AG04450 (cell line): ENCODE measurements around the gene CGREF1. TPM values are rescaled to one million over a fixed set of nuclear protein-coding genes. Genes with fewer than 3 reads are reported as not detected.

Source experiments
- CTCF ChIA-PET: fragments of 300-600, 350-600 bp; formaldehyde crosslinking; extraction: SDS; loops from one replicate; lab custom pipeline; 2022; ENCODE audit warnings: antibody characterized with exemption, inconsistent platforms; lab: Charles Lee
- POLR2A ChIA-PET: fragments of 350-600 bp; formaldehyde crosslinking; extraction: SDS; loops from one replicate; lab custom pipeline; 2021; ENCODE audit warnings: antibody characterized with exemption, inconsistent platforms; lab: Yijun Ruan, JAX
- DNase-seq: peaks from one replicate; pipeline ENCODE4 v3.0.0-alpha.2; 2011; ENCODE audit warnings: low read depth, low spot score
- H3K27ac ChIP-seq: one replicate; pipeline ENCODE4 v1.5.1; 2012; ENCODE audit warnings: low read depth, low read length, control low read depth
- H3K27me3 ChIP-seq: one replicate; pipeline ENCODE4 v1.6.0; 2012; ENCODE audit warnings: low read length; ENCODE audit not compliant: control insufficient read depth, insufficient read depth
- H3K4me3 ChIP-seq: 2 replicates; pipeline ENCODE4 v1.5.1; 2011; ENCODE audit warnings: mild to moderate bottlenecking, low read depth, low read length, control low read depth
- H3K9me3 ChIP-seq: 2 replicates; pipeline ENCODE4 v1.5.1; 2012; ENCODE audit warnings: low read length; ENCODE audit not compliant: control insufficient read depth, insufficient read depth
- polyA minus RNA-seq: library from RNA; depleted of rRNA, polyadenylated mRNA; stranded (reverse); fragments of >200 nt; gene quantifications from 2 replicates; pipeline ENCODE4 v1.2.3, GENCODE V29; 2011; rRNA and poly(A)+ RNA removed
- polyA plus RNA-seq: library from polyadenylated mRNA; depleted of rRNA; stranded (reverse); fragments of >200 nt; gene quantifications from 2 replicates; pipeline ENCODE4 v1.2.3, GENCODE V29; 2011; rRNA removed
- TF ChIP-seq, protein P1 (sequence below): IDR thresholded peaks from 2 replicates; pipeline ENCODE4 v1.5.1; 2011; ENCODE audit warnings: low read depth, low read length, control low read depth, inconsistent platforms

CGREF1 gene, protein sequence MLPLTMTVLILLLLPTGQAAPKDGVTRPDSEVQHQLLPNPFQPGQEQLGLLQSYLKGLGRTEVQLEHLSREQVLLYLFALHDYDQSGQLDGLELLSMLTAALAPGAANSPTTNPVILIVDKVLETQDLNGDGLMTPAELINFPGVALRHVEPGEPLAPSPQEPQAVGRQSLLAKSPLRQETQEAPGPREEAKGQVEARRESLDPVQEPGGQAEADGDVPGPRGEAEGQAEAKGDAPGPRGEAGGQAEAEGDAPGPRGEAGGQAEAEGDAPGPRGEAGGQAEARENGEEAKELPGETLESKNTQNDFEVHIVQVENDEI
- 0.71 and 0.74 TPM in 2 replicates for polyA plus RNA-seq
- polyA minus RNA-seq: 0.26 and 0.28 TPM in 2 replicates

DNA sequence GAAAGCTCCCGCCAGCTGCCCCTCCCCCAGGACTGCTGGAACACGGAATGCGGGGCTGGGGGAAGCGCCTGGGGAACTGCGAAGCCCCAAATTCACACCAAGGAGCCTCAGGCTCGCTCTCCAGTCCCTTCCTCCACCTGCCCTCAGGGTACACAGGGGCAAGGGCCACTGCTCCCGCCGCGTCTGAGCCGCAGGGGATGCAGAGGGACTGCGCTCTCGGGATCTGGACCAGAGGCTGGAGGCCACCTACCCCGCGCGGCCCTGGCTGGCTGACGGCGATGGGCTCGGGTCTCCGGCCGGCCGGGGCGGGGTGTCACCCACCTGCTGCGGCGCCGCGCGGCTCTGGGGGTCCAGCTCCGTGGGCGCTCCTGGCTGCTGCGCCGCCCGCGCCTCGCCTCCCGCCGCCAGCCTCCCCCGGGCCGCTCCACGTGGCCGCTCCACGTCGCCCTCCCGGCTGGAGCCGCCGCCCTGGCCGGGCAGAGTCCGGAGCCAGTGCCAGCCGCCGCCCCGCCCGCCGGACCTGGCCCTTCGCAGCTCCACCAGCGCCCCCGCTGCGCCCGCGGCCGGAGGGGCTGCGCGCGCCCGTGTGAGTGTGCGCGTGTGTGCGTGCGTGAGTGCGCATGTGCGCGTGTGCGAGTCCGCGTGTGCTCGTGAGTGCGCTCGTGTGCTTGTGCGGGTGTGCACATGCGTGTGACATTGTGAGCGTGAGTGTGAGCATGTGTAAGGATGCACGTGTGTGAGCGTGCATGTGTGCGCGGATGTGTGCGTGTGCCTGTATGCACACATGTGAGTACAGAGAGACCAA, at the start of gene CGREF1:
CGREF1 (minus strand) TSS at position 604 of the 805 bp plus-strand sequence. CDS start 14,762 bp downstream, outside the sequence.
- ChIA-PET POLR2A (no interaction called here), CTCF (interaction anchor here (0.6 kb wide), 1 partner anchor 14 kb away, joined by 4 read pairs; no protein-coding TSS in a partner anchor)
- Histone ChIP-seq H3K27me3 (peaks cover 51% of the 10 kb centered on the region), H3K27ac (no peak within 1 kb of the TSS), H3K9me3 (no peaks in the 10 kb centered on the region; the same call in 1 of the 2 replicates), H3K4me3 (peak within 1 kb of the TSS; percentile 50)
- DNase-seq: no peak
- TF ChIP-seq, protein P1, sequence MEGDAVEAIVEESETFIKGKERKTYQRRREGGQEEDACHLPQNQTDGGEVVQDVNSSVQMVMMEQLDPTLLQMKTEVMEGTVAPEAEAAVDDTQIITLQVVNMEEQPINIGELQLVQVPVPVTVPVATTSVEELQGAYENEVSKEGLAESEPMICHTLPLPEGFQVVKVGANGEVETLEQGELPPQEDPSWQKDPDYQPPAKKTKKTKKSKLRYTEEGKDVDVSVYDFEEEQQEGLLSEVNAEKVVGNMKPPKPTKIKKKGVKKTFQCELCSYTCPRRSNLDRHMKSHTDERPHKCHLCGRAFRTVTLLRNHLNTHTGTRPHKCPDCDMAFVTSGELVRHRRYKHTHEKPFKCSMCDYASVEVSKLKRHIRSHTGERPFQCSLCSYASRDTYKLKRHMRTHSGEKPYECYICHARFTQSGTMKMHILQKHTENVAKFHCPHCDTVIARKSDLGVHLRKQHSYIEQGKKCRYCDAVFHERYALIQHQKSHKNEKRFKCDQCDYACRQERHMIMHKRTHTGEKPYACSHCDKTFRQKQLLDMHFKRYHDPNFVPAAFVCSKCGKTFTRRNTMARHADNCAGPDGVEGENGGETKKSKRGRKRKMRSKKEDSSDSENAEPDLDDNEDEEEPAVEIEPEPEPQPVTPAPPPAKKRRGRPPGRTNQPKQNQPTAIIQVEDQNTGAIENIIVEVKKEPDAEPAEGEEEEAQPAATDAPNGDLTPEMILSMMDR: no peak

DNA sequence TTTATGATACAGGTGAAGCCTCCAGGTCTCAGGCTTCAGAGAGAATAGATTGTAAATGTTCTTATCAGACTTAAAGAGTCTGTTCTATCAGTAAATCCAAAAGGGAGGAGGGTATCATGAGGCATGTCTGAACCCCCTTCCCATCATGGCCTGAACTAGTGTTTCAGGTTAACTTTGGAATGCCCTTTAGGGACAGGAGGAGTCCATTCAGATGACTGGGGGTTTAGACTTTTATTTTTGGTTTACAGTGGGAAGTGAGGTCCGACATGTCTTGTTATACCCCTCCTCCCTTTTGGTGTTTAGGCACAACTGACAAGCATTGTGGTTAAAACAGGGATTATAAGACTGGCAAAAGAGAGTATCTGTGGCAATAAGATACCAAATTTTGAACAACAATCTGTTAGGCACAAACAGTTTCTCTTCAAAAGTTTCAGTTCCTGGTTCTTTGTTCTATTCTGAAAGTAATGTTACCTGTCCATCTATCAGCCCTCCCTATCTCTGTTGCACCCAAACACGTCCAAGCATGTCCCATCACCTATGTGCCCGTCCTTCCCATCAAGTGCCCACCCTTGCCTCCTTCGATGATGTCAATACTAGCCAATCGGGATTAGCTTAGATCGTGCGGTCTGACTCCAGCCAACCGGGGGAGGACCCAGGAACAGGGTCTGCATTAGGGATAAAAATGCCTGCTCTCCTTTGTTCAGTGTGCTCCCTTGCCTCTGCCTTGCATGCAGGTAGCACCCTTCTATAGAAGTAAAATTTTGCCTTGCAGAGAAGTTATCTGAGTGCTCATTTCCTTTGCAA, 46.2 kb upstream of the CGREF1 start:
- peaks cover 30% of the 10 kb centered on the region for H3K27me3 ChIP-seq
- POLR2A ChIA-PET: interaction anchor here (0.6 kb wide), 1 partner anchor 82 kb away, joined by 3 read pairs; no protein-coding TSS in a partner anchor
- H3K27ac ChIP-seq: no peak overlapping the region
- CTCF ChIA-PET: interaction anchor here (0.6 to 0.9 kb wide), 2 partner anchors 26 to 167 kb away, joined by 4 read pairs; no protein-coding TSS in a partner anchor
- H3K9me3 ChIP-seq: no peaks in the 10 kb centered on the region
- no peak overlapping the region for H3K4me3 ChIP-seq
- TF ChIP-seq, protein P1: no peak
- no peak for DNase-seq

DNA sequence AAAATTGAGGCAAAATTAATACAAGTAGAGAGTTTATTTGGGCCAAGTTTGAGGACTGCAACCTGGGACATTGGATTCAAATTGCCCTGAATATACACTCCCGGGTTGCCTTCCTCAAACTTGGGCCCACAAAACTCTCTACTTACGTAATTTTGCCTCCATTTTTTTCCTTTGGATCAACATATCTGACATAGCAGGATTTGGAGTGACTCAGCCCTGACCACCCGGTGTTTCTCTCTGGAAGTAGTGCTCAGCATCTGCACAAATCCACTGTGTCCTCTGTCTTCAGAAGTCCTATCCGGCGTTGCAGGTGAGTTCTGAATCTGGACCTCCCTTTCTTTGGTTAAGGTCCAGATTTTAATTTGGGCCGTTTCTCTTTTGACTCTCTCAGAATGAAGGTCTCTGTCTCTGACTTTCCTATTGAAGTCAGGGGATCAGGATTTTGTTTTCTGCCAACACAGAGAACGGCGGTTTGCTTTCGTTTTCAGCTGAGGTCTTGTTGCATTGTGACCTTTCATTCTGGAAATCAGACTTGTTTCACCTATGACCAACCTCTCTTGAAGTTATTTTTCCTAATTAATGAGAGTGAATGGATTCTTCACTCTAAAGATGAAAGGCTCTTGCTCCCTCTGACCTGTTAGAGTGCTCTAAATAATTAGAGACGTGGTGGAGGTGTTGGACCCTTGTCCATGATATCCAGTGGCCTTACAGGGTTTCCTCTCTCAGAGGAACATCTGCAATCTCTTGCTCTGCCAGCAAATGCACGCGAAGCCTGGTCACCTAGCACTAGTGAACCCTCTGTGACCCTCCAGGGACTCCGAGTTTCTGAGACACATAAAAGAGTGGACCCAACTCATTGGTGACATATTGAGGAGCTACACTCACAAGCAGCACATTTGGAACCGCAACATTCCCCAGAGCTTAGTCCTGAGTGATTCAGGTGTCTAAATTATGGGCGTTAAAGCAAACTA, 43.5 kb upstream of the CGREF1 start:
- TF ChIP-seq, protein P1: no peak
- Histone ChIP-seq H3K4me3 (no peak overlapping the region), H3K27me3 (peaks cover 35% of the 10 kb centered on the region), H3K9me3 (no peaks in the 10 kb centered on the region), H3K27ac (no peak overlapping the region)
- ChIA-PET CTCF (no interaction called here), POLR2A (no interaction called here)
- DNase-seq: peak; percentile 7

DNA sequence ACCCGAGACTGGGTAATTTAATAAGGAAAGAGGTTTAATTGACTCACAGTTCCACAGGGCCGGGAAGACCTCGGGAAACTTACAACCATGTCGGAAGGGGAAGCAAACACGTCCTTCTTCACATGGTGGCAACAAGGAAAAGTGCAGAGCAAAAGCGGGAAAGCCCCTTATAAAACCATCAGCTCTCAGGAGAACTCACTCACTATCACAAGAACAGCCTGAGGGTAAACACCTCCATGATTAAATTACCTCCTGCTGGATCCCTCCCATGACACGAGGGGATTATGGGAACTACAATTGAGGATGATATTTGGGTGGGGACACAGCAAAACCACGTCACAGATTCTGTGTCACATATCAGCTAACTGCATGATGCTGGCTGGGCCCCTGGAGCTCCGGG, 41.3 kb upstream of the CGREF1 start:
- ChIA-PET CTCF (interaction anchor here (0.6 to 1.7 kb wide), 3 partner anchors 9 to 37 kb away, joined by 3 to 9 read pairs (median 4); no protein-coding TSS in a partner anchor), POLR2A (no interaction called here)
- H3K27ac ChIP-seq: no peak overlapping the region
- H3K27me3 ChIP-seq: peaks cover 26% of the 10 kb centered on the region
- no peaks in the 10 kb centered on the region for H3K9me3 ChIP-seq
- no peak for DNase-seq
- TF ChIP-seq, protein P1: no peak
- no peak overlapping the region for H3K4me3 ChIP-seq
